Left lung (tissue), 10 donors: Measurements from ENCODE around the gene FCGR3A. TPM values are rescaled to one million over a fixed set of nuclear protein-coding genes. Genes with fewer than 3 reads are reported as not detected.

Experiments
- ATAC-seq: fragments of 200-7000 bp; cut with Tn5 transposase; one replicate; pipeline ENCODE4 v1.9.1; 2020; ENCODE audit warnings: moderate library complexity
- DNase-seq, 4 donors: peaks; one replicate each; pipeline ENCODE4 v3.0.0-alpha.2; 2013 to 2020
- H3K27ac ChIP-seq, 2 donors: fragments of 200-600 bp; sonication (generic) in 1 of 2; one replicate each; pipeline versions ENCODE4 v1.5.0 to v1.8.0; 2020 to 2021
- H3K27me3 ChIP-seq, 2 donors: fragments of 200-600 bp; sonication (generic) in 1 of 2; one replicate each; pipeline versions ENCODE4 v1.5.0 to v1.8.0; 2020 to 2021
- H3K36me3 ChIP-seq, 2 donors: fragments of 200-600 bp; sonication (generic) in 1 of 2; one replicate each; pipeline versions ENCODE4 v1.5.0 to v1.8.0; 2020 to 2021
- H3K4me1 ChIP-seq, 2 donors: fragments of 200-600 bp; one replicate each; pipeline ENCODE4 v1.8.0; 2021
- H3K4me3 ChIP-seq, 2 donors: fragments of 200-600 bp; sonication (generic) in 1 of 2; one replicate each; pipeline versions ENCODE4 v1.5.0 to v1.8.0; 2020 to 2021; ENCODE audit warnings: mild to moderate bottlenecking in 1 of 2
- H3K9me3 ChIP-seq, 2 donors: fragments of 200-600 bp; sonication (generic) in 1 of 2; one replicate each; pipeline versions ENCODE4 v1.5.0 to v1.8.0; 2020 to 2021
- intact Hi-C, 2 donors: fragments of 100-400 bp; cut with DNase I; formaldehyde crosslinking; loops; one replicate each; pipeline versions ENCODE4 v1.11.2 to v1.14.2; 2022
- polyA plus RNA-seq, 6 donors: library from polyadenylated mRNA; unstranded; fragments of 120-200 nt; gene quantifications; one replicate each; pipeline ENCODE4 v1.2.1, GENCODE V29; 2013; ENCODE audit not compliant: insufficient read length in 6 of 6
- total RNA-seq, 2 donors: library from RNA; stranded (reverse); fragmentation: NEBNext Ultra II Directional; extraction: Animal tissue kit (Norgen Biotek cat#: 25700); gene quantifications; one replicate each; pipeline ENCODE4 v1.2.1, GENCODE V29; 2021
- TF ChIP-seq, protein P1 (sequence below), 2 donors: fragments of 200-600 bp; sonication (generic) in 1 of 2; IDR thresholded peaks; one replicate each; pipeline versions ENCODE4 v1.5.0 to v1.8.0; 2021; ENCODE audit warnings: antibody characterized with exemption in 2 of 2
- donor health status: DM: no; HTN: yes; CAD: no.
- donor health status: DM: no; HTN: no; CAD: no.

The FCGR3A gene
- total and polyA plus RNA-seq, 8 donors: 1.8 to 237 (median 3.4) TPM

DNA sequence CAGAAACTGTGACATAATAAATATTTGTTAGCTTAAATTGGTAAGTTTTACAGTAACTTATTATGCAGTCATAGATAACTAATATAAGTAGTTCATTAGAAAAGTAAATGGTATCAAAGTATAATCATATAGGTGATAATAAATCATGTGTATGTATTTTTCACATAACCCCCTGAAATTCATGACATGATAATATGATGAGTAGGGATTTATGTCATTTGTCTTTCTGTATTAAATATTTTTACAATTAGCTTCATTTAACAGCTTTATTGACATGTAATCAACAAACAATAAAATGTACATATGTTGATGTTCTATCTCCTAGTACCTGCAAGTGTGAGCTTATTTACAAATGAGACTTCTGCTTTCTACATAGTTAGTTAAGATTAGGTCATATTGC lies 54.1 kb downstream of the FCGR3A start:
- TF ChIP-seq, protein P1, sequence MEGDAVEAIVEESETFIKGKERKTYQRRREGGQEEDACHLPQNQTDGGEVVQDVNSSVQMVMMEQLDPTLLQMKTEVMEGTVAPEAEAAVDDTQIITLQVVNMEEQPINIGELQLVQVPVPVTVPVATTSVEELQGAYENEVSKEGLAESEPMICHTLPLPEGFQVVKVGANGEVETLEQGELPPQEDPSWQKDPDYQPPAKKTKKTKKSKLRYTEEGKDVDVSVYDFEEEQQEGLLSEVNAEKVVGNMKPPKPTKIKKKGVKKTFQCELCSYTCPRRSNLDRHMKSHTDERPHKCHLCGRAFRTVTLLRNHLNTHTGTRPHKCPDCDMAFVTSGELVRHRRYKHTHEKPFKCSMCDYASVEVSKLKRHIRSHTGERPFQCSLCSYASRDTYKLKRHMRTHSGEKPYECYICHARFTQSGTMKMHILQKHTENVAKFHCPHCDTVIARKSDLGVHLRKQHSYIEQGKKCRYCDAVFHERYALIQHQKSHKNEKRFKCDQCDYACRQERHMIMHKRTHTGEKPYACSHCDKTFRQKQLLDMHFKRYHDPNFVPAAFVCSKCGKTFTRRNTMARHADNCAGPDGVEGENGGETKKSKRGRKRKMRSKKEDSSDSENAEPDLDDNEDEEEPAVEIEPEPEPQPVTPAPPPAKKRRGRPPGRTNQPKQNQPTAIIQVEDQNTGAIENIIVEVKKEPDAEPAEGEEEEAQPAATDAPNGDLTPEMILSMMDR (IDR thresholded peaks at IDR 0.05): no peak
- Histone ChIP-seq H3K36me3 (no peaks in the 10 kb centered on the region), H3K4me3 (no peak overlapping the region), H3K4me1 (peaks cover 3 to 37% of the 10 kb centered on the region in 2 donors), H3K27me3 (peaks cover 0 to 8% of the 10 kb centered on the region in 2 donors), H3K9me3 (no peaks in the 10 kb centered on the region), H3K27ac (no peak overlapping the region)
- DNase-seq (no peak), ATAC-seq (no peak)
- intact Hi-C loops: no loop called here

DNA sequence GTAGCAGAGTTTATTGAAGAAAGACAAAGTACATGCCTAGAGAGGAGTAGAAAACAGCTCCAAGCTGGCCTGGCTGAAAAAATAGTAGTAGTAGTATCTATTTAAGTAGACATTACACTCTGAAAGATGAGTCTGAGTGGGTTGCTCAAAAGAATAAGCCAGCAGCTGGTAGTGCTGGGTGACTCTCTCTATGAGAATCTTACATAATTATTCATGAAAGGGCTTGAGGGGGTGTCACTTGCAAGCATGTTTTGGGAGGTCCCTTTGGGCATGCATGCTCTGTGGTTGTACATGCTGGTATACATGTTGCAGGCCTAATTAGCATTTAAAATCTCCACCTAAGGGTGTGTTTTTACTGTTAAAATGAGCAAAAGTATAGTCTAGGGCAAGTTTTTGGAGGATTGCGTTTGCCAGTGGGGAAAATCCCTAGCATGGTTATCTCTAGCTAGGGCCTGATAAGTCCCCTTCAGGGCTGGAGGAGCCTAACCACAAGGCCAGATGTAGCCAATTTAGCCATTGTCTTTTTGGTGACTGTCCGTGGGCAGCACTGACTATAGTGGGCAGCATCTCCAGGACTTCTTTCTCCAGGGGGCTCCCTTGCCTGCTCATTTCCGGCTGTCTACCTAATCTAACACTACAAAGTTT lies 55.4 kb downstream of the FCGR3A start:
- DNase-seq: no peak
- intact Hi-C loops: no loop called here
- H3K9me3 ChIP-seq: no peaks in the 10 kb centered on the region
- no peak for ATAC-seq
- H3K36me3 ChIP-seq: no peaks in the 10 kb centered on the region
- TF ChIP-seq, protein P1 (IDR thresholded peaks at IDR 0.05): no peak
- H3K27me3 ChIP-seq: peaks cover 0 to 17% of the 10 kb centered on the region in 2 donors
- H3K4me3 ChIP-seq: no peak overlapping the region
- H3K27ac ChIP-seq: no peak overlapping the region
- H3K4me1 ChIP-seq: peaks cover 0 to 24% of the 10 kb centered on the region in 2 donors

DNA sequence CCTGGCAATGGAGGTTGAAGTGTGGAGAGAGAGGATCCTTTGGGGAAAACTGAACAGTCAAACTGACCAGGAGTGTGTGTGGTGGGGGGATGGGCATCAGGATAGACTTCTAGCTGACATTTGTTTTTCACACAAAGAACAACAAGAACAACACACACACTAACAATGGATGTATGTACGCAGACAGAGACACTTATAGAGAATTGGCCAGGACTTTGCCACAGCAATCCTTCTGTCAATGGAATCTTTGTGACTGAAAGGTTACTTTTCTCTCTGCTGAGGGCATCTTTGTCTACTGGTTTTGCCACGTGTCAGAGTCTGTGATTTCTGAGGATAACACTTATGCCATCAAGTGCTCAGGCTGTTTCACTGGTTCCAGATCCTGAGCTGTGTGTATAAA lies 56.8 kb downstream of the FCGR3A start:
- H3K4me3 ChIP-seq: no peak overlapping the region
- peaks cover 0 to 15% of the 10 kb centered on the region in 2 donors for H3K4me1 ChIP-seq
- peaks cover 0 to 17% of the 10 kb centered on the region in 2 donors for H3K27me3 ChIP-seq
- intact Hi-C loops: no loop called here
- H3K9me3 ChIP-seq: no peaks in the 10 kb centered on the region
- H3K27ac ChIP-seq: no peak overlapping the region
- TF ChIP-seq, protein P1 (IDR thresholded peaks at IDR 0.05): no peak
- ATAC-seq (no peak), DNase-seq (no peak)
- H3K36me3 ChIP-seq: no peaks in the 10 kb centered on the region

Other genes starting within 250 kb of the FCGR3A start
- gene MPZ, start 239.8 kb downstream of the FCGR3A start, total RNA-seq: 1 to 10 TPM; 2.0 to 4.8 TPM
- 1 to 10 TPM; 2.1 to 5.5 (median 2.7) TPM for gene MPZ, start 239.8 kb downstream of the FCGR3A start, polyA plus RNA-seq
- 100 to 1,000 TPM; 187 to 204 TPM for gene SDHC, start 235.4 kb downstream of the FCGR3A start, total RNA-seq
- gene SDHC, start 235.4 kb downstream of the FCGR3A start, polyA plus RNA-seq: 100 to 1,000 TPM; 164 to 201 (median 180) TPM
- gene CFAP126, start 181.9 kb downstream of the FCGR3A start, total RNA-seq: 1 to 10 TPM in 1 of 2 donors, not detected in 1; 5.8 TPM
- gene CFAP126, start 181.9 kb downstream of the FCGR3A start, polyA plus RNA-seq: 10 to 100 TPM in 4 of 6 donors, 1 to 10 TPM in 2; 3.2 to 18.7 (median 11.4) TPM
- 100 to 1,000 TPM in 1 of 2 donors, 10 to 100 TPM in 1; 80.0 to 135 TPM for gene FCGR2A, start 44.4 kb downstream of the FCGR3A start, total RNA-seq
- 10 to 100 TPM; 12.4 to 18.2 (median 16.0) TPM for gene FCGR2A, start 44.4 kb downstream of the FCGR3A start, polyA plus RNA-seq
- 10 to 100 TPM in 1 of 2 donors, 1 to 10 TPM in 1; 7.1 to 18.7 TPM for gene HSPA6, start 25.3 kb downstream of the FCGR3A start, total RNA-seq
- 1 to 10 TPM in 5 of 6 donors, under 1 TPM in 1; 0.60 to 1.4 (median 1.2) TPM for gene HSPA6, start 25.3 kb downstream of the FCGR3A start, polyA plus RNA-seq
- 10 to 100 TPM in 1 of 2 donors, 1 to 10 TPM in 1; 7.8 to 74.8 TPM for gene FCGR3B, start 81.4 kb upstream of the FCGR3A start, total RNA-seq
- 1 to 10 TPM in 1 of 6 donors, under 1 TPM in 5; 0.20 to 1.0 (median 0.47) TPM for gene FCGR3B, start 81.4 kb upstream of the FCGR3A start, polyA plus RNA-seq
- gene FCGR2B, start 113.3 kb upstream of the FCGR3A start, total RNA-seq: 10 to 100 TPM in 1 of 2 donors, 1 to 10 TPM in 1; 8.8 to 24.1 TPM
- 1 to 10 TPM in 1 of 6 donors, under 1 TPM in 5; 0.43 to 1.1 (median 0.62) TPM for gene FCGR2B, start 113.3 kb upstream of the FCGR3A start, polyA plus RNA-seq
- under 1 TPM in 1 of 2 donors, not detected in 1; 0.34 TPM for gene FCRLA, start 157.4 kb upstream of the FCGR3A start, total RNA-seq
- gene FCRLA, start 157.4 kb upstream of the FCGR3A start, polyA plus RNA-seq: under 1 TPM; 0.08 to 0.44 (median 0.30) TPM
- gene FCRLB, start 171.7 kb upstream of the FCGR3A start, total RNA-seq: 1 to 10 TPM in 1 of 2 donors, under 1 TPM in 1; 0.70 to 1.1 TPM
- under 1 TPM; 0.25 to 0.59 (median 0.42) TPM for gene FCRLB, start 171.7 kb upstream of the FCGR3A start, polyA plus RNA-seq
- 10 to 100 TPM; 13.6 to 18.9 TPM for gene DUSP12, start 200.0 kb upstream of the FCGR3A start, total RNA-seq
- gene DUSP12, start 200.0 kb upstream of the FCGR3A start, polyA plus RNA-seq: 10 to 100 TPM; 40.3 to 53.0 (median 42.3) TPM
- gene ATF6, start 216.5 kb upstream of the FCGR3A start, total RNA-seq: 10 to 100 TPM; 27.3 to 32.2 TPM
- gene ATF6, start 216.5 kb upstream of the FCGR3A start, polyA plus RNA-seq: 10 to 100 TPM; 26.3 to 32.6 (median 29.5) TPM